Ammon's horn (tissue), 1 donor: Measurements from ENCODE around the gene YIF1A.

ENCODE experiments used
- DNase-seq: peaks from one replicate; pipeline ENCODE4 v3.0.0-alpha.2; 2016; ENCODE audit warnings: low spot score

The YIF1A gene

DNA sequence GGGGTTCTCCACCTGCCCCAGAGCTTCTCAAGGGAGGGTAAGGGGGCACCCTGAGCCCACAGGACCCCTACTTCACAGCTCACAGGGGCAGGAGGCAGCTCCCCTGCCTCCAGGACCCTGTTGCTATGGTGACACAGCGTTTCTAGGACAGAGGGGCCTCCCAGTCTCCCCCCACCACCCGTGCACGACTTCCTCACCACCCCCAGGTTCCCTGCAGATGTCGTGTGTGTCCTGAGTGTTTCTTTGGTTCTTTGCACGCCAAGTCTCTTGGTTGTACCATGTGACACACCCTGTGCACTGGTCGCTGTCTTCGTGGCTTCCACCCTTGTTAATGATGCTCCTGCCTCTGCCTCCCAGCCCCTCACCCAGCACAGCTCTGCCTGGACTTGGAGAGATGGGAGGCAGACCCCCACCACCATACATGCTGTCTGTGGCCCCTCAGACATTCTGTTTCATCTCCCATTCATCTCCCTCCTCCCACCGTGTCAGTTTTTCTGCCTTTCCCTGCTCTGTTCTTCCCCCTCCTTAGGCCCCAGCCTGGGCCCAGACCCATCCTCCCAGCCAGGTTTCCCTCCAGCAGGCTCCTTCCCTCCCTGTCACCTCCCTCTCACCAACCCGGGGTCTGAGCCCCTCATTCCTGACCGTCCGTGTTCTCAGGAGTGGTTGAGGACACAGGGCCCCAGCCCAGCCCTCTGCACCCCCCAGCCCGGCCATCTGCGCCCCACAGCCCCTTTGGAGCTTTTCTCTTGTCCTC lies 45.0 kb downstream of the YIF1A start:
- DNase-seq: no peak

DNA sequence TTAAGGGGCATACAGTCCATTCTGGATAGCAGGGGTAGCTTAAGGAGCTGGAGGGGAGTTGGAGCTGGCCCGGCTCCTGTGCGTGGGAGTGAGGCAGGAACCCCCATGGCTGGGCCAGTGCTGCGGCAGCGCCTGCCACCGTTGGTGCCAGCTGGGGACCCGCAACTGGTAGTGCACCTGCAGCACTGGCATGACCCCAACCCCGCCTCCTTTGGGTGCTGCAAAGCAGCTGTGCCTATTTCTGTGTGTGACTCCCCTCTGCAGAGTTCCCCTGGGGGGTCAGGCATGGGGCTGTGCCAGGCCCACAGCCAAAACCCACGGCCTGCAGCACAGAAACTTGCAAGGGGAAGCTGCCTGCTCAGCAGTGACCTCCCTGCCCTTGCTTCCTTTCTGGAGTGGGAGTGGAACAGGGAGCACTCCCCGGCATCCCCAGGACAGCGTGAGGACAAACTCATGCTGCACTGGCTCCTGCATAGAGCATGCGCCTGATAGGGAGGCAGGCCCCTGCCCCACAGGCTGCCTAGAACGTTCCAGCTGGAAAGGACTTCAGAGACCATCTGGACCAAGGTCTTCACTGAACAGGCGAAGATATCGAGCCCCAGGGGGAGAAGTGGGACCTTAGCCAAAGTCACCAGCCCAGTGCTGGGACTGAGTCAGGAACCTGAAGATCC lies 46.7 kb downstream of the YIF1A start:
- no peak for DNase-seq

DNA sequence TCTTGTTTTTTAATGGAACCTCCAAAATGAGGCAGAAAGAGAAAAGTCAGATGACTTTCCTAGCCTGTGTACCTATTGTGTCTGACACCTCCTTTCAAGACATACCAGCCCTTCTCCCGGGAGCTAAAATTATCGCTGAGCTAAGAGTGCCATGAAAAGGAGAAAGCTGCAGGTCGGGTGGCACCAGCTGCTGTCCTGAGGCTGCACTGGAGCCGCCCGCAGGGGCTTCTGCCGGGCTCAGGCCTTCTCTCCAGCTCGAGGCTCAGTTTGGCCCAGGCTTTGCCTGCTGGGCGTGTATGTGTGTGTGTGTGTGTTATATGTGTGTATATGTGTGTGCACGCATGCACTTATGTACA lies 48.2 kb downstream of the YIF1A start:
- DNase-seq: no peak

DNA sequence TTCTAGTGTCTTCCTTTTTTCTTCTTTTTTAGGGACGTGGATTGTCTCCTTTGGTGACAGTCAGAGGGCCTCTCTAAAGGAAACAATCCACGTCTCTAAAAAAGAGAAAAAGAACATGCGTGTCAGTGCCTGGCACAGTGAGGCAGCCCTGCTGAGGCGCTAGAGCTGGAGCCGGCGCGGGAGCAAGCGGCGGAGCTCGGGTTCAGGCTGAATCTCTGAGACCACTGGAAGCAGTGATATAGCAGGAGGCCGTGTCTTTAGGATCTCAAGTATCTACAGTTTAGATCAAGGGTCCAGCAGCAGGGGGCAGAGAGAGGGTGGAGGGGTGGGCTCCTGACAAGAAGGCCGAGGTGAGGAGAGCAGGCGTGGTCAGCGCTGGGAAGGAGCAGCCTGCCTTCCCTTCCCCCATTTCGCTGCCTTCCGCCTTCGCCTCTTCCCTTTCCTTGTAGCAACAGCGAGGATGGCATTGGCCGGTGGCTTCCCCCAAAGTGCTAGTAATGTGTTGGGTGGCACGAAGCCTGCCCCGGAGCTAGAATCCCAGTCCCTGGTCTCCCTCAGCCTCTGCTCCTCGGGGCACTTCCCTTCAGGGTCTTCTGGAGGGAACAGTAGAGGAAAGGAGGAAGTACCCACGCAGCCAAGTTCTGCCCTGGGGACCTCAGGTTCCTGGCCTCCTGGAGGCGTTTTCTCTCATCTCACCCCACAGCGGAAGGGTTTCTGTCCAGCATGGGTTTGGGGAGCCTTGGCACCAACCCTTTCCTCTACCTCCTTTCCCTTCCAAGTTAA lies 48.8 kb downstream of the YIF1A start:
- no peak for DNase-seq

DNA sequence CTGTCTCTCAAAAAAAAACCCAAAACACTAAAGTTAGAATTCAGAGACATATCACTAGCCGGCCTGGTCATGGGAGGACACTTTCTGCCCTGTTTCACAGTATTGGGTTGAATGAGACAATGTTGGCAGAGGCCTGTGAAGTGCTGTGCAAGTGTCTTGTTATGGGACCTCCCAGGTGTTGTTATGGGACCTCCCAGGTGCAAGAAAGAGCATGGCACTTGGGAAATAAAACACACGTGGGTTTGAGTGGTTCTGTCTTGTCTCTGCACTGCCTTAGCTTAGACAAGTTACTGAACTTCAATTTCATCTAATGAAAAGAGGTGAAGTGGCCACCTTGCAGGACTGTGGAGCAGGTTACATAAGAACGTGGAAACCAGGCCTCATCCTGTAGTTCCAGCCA lies 49.4 kb downstream of the YIF1A start:
- DNase-seq: no peak

DNA sequence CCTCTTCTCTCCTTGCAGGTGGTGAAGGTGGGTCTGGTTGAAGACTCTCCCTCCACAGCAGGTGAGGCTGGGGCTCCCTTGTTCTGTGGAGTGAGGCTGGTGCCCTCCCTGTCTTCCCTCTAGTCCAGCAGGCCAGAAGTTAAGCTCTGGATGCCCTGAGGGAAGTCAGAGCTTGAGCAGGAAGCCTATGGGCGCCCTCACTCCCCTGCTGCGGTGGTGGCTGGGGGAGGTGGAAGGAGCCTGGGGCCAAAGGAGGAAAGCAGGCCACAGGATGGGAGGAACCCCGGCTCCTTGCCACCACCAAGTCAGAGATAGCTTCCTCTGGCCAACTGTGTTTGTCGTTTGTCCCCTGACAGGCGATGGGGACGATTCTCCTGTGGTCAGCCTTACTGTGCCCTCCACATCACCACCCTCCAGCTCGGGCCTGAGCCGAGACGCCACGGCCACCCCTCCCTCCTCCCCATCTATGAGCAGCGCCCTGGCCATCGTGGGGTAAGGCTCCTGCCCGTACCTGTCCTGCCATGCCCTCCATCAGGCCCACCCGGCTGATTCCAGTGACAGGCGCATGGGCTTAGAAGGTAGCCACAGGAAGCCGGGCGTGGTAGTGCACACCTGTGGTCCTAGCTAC lies 50.0 kb downstream of the YIF1A start:
- DNase-seq: no peak

DNA sequence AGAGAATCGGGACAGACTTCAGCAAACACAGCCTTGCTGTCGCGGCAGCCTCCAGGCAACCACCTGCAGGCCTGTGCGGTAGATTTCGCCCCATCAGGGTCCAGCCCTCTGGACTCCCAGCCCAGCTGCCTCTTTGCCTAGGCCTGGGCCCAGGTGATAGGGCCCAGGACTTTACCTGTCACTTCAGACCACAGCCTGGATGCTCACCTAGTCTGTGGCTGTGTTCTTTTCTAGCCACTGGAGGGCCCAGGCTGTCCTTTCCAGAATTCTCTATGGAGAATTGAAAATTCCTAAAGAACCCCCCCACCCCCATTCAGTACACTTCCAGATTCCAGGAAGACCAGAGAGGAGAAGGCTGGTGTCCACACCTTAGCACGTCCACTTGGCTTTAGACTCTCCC lies 51.1 kb downstream of the YIF1A start:
- DNase-seq: no peak

DNA sequence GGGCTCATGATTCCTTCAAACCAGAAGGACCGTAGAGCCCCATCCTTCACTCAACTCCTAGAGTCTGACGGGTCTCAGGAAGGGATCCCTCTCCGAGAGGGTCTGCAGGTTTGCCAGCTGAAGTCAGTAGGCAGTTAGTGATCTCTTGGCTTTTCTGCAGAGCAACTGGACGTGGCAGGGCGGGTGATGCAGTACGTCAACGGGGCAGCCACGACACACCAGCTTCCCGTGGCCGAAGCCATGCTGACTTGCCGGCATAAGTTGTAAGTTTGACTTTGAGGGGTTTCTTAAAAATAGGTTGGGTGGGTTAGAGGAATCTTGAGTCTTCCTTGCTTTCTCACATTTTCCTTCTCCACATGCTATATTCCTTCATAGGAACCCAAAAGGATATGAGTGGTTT lies 53.8 kb downstream of the YIF1A start:
- no peak for DNase-seq
